ENCODE results near the gene ARPP21. TPM values are rescaled to one million over a fixed set of nuclear protein-coding genes. Genes with fewer than 3 reads are reported as not detected.
"Not testable (repeated sequence)": the region's sequence is repeated elsewhere in the genome, so short reads cannot be mapped to it uniquely, and the experiment has no call there.

ARPP21 gene
- not detected for total RNA-seq

GRCh38 chr3:35639254-35640186 lies at the start of gene ARPP21:
Gene ARPP21 (plus strand): TSS chr3:35639525. CDS start chr3:35681752, 42,227 bp downstream.
- CTCF ChIA-PET: interaction anchor here (0.5 kb wide), 1 partner anchor 1134 kb away, joined by 3 read pairs; no protein-coding TSS in a partner anchor
- POLR2A ChIA-PET: no interaction called here

- ChIA-PET CTCF (no interaction called here), POLR2A (no interaction called here)
Measured at GRCh38 chr3:35592589-35593295, 46.6 kb upstream of the ARPP21 start.

DNA sequence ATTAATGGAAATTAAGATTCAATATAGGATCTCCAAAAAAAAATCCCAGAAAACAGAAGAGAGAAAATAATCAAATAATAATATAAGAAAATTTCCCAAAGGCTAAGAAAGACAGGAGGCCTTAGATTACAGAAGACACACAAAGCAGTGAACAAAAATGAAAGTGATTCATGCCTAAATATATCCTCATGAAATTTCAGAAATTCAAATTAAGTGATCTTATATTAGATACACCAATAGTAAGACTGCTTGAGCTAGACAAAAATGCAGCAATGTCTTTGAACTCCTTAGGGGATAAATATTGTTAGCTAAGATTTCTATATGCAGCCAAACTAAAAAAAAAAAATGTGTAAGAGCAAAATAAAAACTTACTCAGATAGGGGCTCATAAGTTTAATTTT lies 44.6 kb upstream of the ARPP21 start:
- ChIA-PET POLR2A (no interaction called here), CTCF (no interaction called here)

DNA sequence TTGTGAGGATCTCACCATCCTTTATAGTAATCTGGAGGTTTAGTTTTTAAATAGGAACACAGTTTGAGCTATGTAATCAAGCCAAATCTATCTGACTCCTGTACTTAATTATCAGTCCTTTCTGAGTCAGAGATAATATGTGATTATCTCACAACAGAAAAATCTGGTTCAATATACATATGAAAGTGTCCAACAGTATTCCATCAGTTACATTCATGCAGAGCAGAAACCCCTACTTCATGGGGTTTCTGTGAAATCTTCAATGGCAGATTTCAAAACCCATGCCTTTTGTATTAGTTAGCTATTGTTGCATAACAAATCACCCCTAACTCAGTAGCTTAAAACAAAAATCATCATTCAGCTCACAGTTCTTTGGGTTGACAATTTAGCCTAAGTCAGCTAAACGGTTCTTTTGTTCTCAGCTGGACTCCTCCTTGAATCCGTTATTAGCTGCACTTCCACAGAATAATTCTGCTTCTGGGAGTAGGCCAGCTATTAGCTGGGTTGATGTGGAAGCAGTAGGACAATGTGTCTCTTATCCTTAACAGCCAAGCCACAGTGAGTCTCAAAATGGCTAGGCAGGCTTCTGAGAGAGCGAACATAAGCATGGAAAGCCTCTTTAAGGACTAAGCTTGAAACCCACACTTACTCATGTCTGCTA lies 42.9 kb upstream of the ARPP21 start:
- ChIA-PET CTCF (no interaction called here), POLR2A (no interaction called here)

GRCh38 chr3:35597490-35597889 lies 41.8 kb upstream of the ARPP21 start:
- ChIA-PET CTCF (no interaction called here), POLR2A (no interaction called here)

GRCh38 chr3:35598804-35599203 lies 40.5 kb upstream of the ARPP21 start:
- ChIA-PET POLR2A (no interaction called here), CTCF (no interaction called here)

- CTCF ChIA-PET: no interaction called here
- POLR2A ChIA-PET: no interaction called here
Measured at GRCh38 chr3:35601959-35602358, 37.4 kb upstream of the ARPP21 start.

DNA sequence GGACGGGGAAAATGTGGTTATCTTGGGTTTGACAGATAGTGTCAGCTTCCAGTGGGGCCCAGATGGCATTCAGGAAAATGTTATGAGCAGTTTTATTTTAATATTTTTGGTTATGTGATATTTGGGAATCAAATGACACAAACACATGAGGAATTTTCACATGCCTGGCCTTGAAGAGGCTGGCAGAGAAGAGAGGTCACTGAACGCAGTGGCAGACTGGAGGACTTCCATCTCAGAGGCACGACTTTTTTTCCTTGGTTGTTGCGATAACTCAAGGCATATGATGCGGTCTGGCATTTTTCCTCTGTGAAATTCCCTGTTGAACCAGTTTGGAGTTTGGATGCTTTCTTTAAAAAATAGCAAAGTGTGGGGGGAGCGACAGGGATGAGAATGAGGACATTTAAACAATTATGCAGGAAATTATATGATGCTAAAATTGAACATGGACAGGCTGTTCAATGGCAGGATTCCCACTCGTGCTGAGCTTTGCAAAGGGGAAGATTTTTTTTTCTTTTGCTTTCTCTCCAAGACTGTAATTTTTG lies 36.9 kb upstream of the ARPP21 start:
- ChIA-PET POLR2A (no interaction called here), CTCF (no interaction called here)

DNA sequence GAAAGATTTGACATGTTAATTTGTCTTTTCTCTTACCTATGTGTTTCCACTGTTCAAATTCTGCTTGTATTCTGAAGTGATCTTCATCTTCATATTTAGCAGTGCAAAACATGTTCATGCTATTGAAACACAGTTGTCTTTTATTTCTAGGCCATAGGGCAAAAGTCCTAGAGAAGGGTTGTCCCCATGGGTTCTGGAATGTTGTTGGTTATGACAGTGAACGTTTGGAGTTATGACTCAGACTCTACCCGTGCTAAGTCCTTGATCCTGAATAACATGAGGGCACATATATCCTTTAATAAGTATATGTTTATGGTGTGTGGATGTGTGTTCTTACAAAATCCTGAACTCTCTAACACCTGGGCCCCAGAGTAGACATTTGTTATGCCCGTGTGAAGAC lies 23.0 kb upstream of the ARPP21 start:
- POLR2A ChIA-PET: no interaction called here

DNA sequence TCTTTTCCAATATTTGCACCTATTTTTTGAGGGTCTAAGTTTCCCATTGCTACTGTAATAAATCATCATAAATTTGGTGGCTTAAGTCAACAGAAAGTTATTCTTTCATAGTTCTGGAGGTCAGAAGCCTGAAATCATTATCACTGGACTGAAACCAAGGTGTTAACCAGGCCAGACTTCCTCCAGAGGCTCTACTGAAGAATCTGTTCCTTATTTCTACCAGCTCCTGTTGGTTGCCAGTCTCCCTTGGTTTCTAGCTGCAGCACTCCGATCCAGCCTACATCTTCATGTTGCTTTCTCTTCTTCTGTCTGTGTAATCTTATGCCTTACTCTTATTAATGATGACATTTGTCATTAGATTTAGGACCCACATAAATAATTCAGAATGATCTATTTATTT lies 22.0 kb upstream of the ARPP21 start:
- POLR2A ChIA-PET: no interaction called here
- CTCF ChIA-PET: no interaction called here

More for the DNA sequence above, 23.0 kb upstream of the ARPP21 start:
- CTCF ChIA-PET: no interaction called here

GRCh38 chr3:35620238-35620637 lies 19.1 kb upstream of the ARPP21 start:
- POLR2A ChIA-PET, CTCF ChIA-PET: not testable (repeated sequence)

DNA sequence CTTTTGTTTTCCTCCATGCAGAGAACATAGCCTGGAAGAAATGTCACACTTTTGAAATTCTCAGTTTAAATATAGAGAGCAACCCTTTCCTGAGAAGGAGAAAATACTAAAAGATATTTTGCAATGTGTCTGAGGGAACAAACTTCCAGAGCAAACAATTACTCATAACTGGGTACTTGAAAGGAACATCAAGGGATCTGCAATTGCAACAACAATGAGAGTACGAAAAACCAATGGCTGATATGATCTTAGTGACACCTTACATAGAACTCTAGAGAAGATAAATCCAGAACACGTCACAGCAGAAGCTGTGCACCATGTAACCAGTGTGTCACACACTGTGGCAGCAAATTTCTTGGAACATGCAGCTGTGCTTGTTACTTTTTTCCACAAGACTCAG lies 14.6 kb upstream of the ARPP21 start:
- POLR2A ChIA-PET: no interaction called here
- CTCF ChIA-PET: no interaction called here

GRCh38 chr3:35633332-35634124 lies 5.8 kb upstream of the ARPP21 start:
- CTCF ChIA-PET: no interaction called here
- POLR2A ChIA-PET: no interaction called here

- ChIA-PET POLR2A (no interaction called here), CTCF (no interaction called here)
Measured at GRCh38 chr3:35635407-35635806, 3.9 kb upstream of the ARPP21 start.

DNA sequence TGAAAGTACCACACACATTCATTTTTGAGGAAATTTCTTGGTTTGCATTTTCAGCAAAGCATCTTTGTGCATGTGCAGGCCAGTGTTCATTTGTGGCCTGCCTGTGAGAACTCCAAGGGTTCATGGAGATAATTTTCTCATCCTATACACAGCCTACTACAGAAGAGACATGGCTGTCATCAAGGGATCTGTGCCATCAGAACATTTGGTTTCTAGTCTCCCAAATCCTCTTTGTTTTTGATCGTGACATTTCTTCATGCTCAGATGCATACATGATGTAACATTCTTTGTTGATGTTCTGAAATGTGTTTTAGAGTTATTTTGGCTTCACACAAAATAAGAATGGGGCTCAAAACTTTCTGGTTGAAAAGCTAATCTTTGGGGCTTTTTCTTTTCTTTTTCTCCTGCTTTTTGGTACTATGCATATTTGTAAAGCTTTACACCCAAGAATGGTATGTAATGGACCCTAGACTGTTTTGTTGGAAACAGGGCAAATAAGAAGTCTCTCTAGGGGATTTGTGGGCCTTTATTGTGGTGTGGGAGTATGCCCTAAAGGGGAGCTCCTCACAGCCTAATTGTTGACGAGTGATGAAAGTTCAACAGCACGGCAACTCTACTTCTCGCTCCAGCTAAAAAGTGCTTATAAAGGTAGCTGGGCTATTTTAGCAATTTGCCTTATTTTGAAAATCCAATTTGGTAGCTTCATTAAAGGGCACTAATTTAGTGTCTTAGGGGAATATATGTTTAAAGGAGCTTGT lies 3.2 kb upstream of the ARPP21 start:
- CTCF ChIA-PET: no interaction called here
- POLR2A ChIA-PET: no interaction called here

- ChIA-PET POLR2A (no interaction called here), CTCF (no interaction called here)
Measured at GRCh38 chr3:35638251-35638979, 910 bp upstream of the ARPP21 start.

GRCh38 chr3:35638980-35639253 lies 408 bp upstream of the ARPP21 start:
- POLR2A ChIA-PET: no interaction called here
- CTCF ChIA-PET: no interaction called here

GRCh38 chr3:35640190-35641165 lies 1.2 kb downstream of the ARPP21 start:
- CTCF ChIA-PET: interaction anchor here (0.5 kb wide), 1 partner anchor 1135 kb away, joined by 3 read pairs; no protein-coding TSS in a partner anchor

More at GRCh38 chr3:35640190-35641165, 1.2 kb downstream of the ARPP21 start:
- POLR2A ChIA-PET: no interaction called here
